Fibroblast of villous mesenchyme (primary cell): Measurements from ENCODE around the gene PLCL1. TPM values are rescaled to one million over a fixed set of nuclear protein-coding genes. Genes with fewer than 3 reads are reported as not detected.
"Not testable (repeated sequence)": the region's sequence is repeated elsewhere in the genome, so short reads cannot be mapped to it uniquely, and the experiment has no call there.

Experiments used
- DNase-seq: peaks from one replicate; pipeline ENCODE4 v3.0.0-alpha.2; 2010; ENCODE audit warnings: low read depth
- H3K4me3 ChIP-seq: 2 replicates; pipeline ENCODE4 v1.5.1; 2011; ENCODE audit warnings: low read depth, mild to moderate bottlenecking, low read length
- CTCF ChIP-seq: IDR thresholded peaks from 2 replicates; pipeline ENCODE4 v1.5.1; 2012; ENCODE audit warnings: low read depth, mild to moderate bottlenecking, low read length; ENCODE audit not compliant: insufficient read depth
- total RNA-seq: library from RNA; depleted of rRNA; stranded (reverse); fragments of >200 nt; gene quantifications from 2 replicates; pipeline ENCODE4 v1.2.3, GENCODE V29; 2012

Gene PLCL1
- total RNA-seq, 1 donor, result 0.43 TPM

DNA sequence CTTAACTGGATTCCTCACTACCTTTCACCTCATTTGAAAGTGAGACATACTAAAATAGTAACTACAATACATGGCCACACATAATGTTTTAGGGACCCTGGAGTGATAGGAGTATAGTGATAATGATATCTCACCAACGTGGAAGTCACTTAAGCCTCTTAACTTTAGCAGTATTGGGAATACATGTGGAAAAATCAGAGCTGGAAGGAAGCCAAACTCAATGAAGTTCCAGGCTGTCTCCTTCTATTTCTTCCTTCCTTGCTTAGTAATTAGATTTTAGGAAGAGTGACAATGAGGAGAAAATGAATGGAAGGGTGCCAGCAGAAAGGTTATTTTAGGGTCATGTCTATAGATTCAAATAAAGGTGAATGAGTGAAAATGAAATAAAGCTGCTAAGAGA is 387.3 kb downstream of the PLCL1 start:
- TF ChIP-seq CTCF, result no peak
- no peak overlapping the region for H3K4me3 ChIP-seq

DNA sequence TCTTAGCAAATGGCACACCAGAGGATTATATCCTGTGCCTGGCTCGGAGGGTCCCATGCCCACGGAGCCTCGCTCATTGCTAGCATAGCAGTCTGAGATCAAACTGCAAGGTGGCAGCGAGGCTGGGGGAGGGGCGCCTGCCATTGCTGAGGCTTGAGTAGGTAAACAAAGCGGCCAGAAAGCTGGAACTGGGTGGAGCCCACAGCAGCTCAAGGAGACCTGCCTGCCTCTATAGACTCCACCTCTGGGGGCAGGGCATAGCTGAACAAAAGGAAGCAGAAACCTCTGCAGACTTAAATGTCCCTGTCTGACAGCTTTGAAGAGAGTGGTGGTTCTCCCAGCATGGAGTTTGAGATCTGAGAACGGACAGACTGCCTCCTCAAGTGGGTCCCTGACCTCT is 392.2 kb downstream of the PLCL1 start:
- not testable (repeated sequence) for DNase-seq, H3K4me3 ChIP-seq

More for the DNA sequence above, 387.3 kb downstream of the PLCL1 start:
- DNase-seq, result no peak

Other genes starting within 250 kb of the PLCL1 start
- 4.7 and 6.4 TPM in 2 replicates for gene RFTN2, start 129.0 kb upstream of the PLCL1 start, total RNA-seq
- gene MARS2, start 99.2 kb upstream of the PLCL1 start, total RNA-seq, result 3.9 and 5.2 TPM in 2 replicates
- gene BOLL, start 19.3 kb upstream of the PLCL1 start, total RNA-seq, result not detected in 2 replicates